Measurements from ENCODE around the gene PHACTR1. TPM values are rescaled to one million over a fixed set of nuclear protein-coding genes. Genes with fewer than 3 reads are reported as not detected.

Gene PHACTR1
- polyA plus RNA-seq, 3 donors: 6.1 to 26.9 (median 7.6) TPM

DNA sequence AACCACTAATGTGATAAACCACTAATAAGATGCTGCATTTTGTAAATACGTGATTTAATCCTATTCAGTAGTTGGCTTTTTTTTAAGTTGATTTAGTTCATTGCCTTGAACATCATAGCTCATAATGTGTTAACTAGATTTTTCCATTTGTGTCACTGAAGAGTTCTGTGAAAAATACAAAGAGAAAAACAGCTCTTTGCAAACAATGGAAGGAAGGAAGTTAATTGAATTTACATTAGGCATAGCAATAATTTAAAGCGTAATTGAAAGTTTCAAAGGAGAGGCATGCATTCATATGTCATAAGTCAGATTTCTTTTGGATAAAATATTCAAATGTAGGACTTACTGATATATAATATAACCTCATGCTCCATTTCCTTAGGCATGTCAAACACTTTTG lies 509.5 kb downstream of the PHACTR1 start:
- H3K36me3 ChIP-seq (replicated peaks in 1 of 2; ENCODE audit: control insufficient read depth in 1 of 2, insufficient read depth in 2 of 2, low read length in 2 of 2): no peaks in the 10 kb centered on the region
- H3K79me2 ChIP-seq (ENCODE audit: insufficient read depth, low read length): no peaks in the 10 kb centered on the region
- Mint-ChIP-seq H3K9me3 (peaks cover 0 to 2% (median 0%) of the 10 kb centered on the region in 7 donors), H3K36me3 (no peaks in the 10 kb centered on the region), H3K27ac (no peak overlapping the region), H3K4me3 (no peak overlapping the region), H3K4me1 (peaks cover 3% of the 10 kb centered on the region), H3K27me3 (ENCODE audit: low read depth in 3 of 3) (no peaks in the 10 kb centered on the region)
- no peaks in the 10 kb centered on the region for H3K4me1 ChIP-seq (ENCODE audit: control insufficient read depth in 1 of 2, insufficient read depth in 2 of 2, low read length in 2 of 2)
- WGBS (ENCODE audit: insufficient coverage): no CpG with 5 or more reads among the region's 2 CpGs
- no peak overlapping the region for H3K27ac ChIP-seq (ENCODE audit: low read depth in 1 of 2, low read length in 2 of 2)
- intact Hi-C loops (cut with micrococcal nuclease): loop anchor here in 1 of 2 donors (5.0 kb wide), 1 partner anchor 36 kb away; no protein-coding TSS in a partner anchor
- no peak for TF ChIP-seq CTCF (IDR thresholded peaks at IDR 0.05)
- H3K9ac ChIP-seq (ENCODE audit: insufficient read depth, low read length, poor library complexity, severe bottlenecking): no peak overlapping the region
- no peak overlapping the region for H2AFZ ChIP-seq (ENCODE audit: insufficient read depth, low read depth, low read length, poor library complexity, severe bottlenecking)
- H3K27me3 ChIP-seq (ENCODE audit: control insufficient read depth in 2 of 2, insufficient read depth in 2 of 2, low read length in 2 of 2): no peaks in the 10 kb centered on the region
- no peak overlapping the region for H3K4me3 ChIP-seq (replicated peaks in 1 of 3; ENCODE audit: low read depth in 2 of 3, low read length in 3 of 3)
- no peak for DNase-seq
- H3K4me2 ChIP-seq (replicated peaks; ENCODE audit: extremely low read depth, low read length, poor library complexity, severe bottlenecking): no peak overlapping the region
- no peaks in the 10 kb centered on the region for H3K9me3 ChIP-seq (replicated peaks in 1 of 2; ENCODE audit: control insufficient read depth in 1 of 2, insufficient read depth in 1 of 2, low read length in 2 of 2)
- no peaks in the 10 kb centered on the region for H4K20me1 ChIP-seq (ENCODE audit: insufficient read depth, low read length)

- no peaks in the 10 kb centered on the region for H3K79me2 ChIP-seq (ENCODE audit: insufficient read depth, low read length)
- H3K4me2 ChIP-seq (replicated peaks; ENCODE audit: extremely low read depth, low read length, poor library complexity, severe bottlenecking): no peak overlapping the region
- H3K27ac Mint-ChIP-seq: no peak overlapping the region
- no peak overlapping the region for H3K9ac ChIP-seq (ENCODE audit: insufficient read depth, low read length, poor library complexity, severe bottlenecking)
- H3K4me1 Mint-ChIP-seq: peaks cover 3% of the 10 kb centered on the region
- H3K36me3 ChIP-seq (replicated peaks in 1 of 2; ENCODE audit: control insufficient read depth in 1 of 2, insufficient read depth in 2 of 2, low read length in 2 of 2): no peaks in the 10 kb centered on the region
- H3K4me3 ChIP-seq (replicated peaks in 1 of 3; ENCODE audit: low read depth in 2 of 3, low read length in 3 of 3): no peak overlapping the region
- peaks cover 0 to 2% (median 0%) of the 10 kb centered on the region in 7 donors for H3K9me3 Mint-ChIP-seq
- DNase-seq: no peak
- no peak overlapping the region for H2AFZ ChIP-seq (ENCODE audit: insufficient read depth, low read depth, low read length, poor library complexity, severe bottlenecking)
- no peaks in the 10 kb centered on the region for H4K20me1 ChIP-seq (ENCODE audit: insufficient read depth, low read length)
- WGBS (ENCODE audit: insufficient coverage): 100% methylated on average over 1 of the region's 9 CpGs
- TF ChIP-seq CTCF (IDR thresholded peaks at IDR 0.05): no peak
- H3K27me3 Mint-ChIP-seq (ENCODE audit: low read depth in 3 of 3): peaks cover 0 to 2% (median 0%) of the 10 kb centered on the region in 3 donors
- H3K4me3 Mint-ChIP-seq: no peak overlapping the region
- H3K36me3 Mint-ChIP-seq: no peaks in the 10 kb centered on the region
- H3K27ac ChIP-seq (ENCODE audit: low read depth in 1 of 2, low read length in 2 of 2): no peak overlapping the region
- no peaks in the 10 kb centered on the region for H3K4me1 ChIP-seq (ENCODE audit: control insufficient read depth in 1 of 2, insufficient read depth in 2 of 2, low read length in 2 of 2)
- H3K9me3 ChIP-seq (replicated peaks in 1 of 2; ENCODE audit: control insufficient read depth in 1 of 2, insufficient read depth in 1 of 2, low read length in 2 of 2): no peaks in the 10 kb centered on the region
- H3K27me3 ChIP-seq (ENCODE audit: control insufficient read depth in 2 of 2, insufficient read depth in 2 of 2, low read length in 2 of 2): no peaks in the 10 kb centered on the region
- intact Hi-C loops (cut with micrococcal nuclease): loop anchor here in 1 of 2 donors (5.0 kb wide), 1 partner anchor 34 kb away; no protein-coding TSS in a partner anchor
Measured at GRCh38 chr6:13228264-13229204, 512.0 kb downstream of the PHACTR1 start.

All from CD14-positive monocyte (primary cell).